OCI-LY3 (cell line): ENCODE data around the gene POLR3H.

Experiments used
- H2AFZ ChIP-seq: fragments of 200-600, 300-600 bp; shearing (Covaris generic); 2 replicates; pipeline ENCODE4 v1.6.0; 2014; ENCODE audit warnings: antibody characterized with exemption, low read depth, low read length
- H3K27ac ChIP-seq: fragments of 200-600, 300-600 bp; sonication (generic); 2 replicates; pipeline ENCODE4 v1.5.1; 2014; ENCODE audit warnings: mild to moderate bottlenecking, low read length, moderate library complexity, mixed read lengths
- H3K27me3 ChIP-seq: fragments of 200-600, 300-600 bp; sonication (generic); 2 replicates; pipeline ENCODE4 v1.6.1; 2014; ENCODE audit warnings: low read depth, low read length, mixed read lengths
- H3K36me3 ChIP-seq: fragments of 200-600, 300-600 bp; sonication (generic); replicated peaks from 2 replicates; pipeline ENCODE3; 2014; ENCODE audit warnings: low read depth, low read length, mixed read lengths
- H3K4me1 ChIP-seq: fragments of 300-600, 200-600 bp; sonication (generic); 2 replicates; pipeline ENCODE4 v1.6.1; 2014; ENCODE audit warnings: low read length, mixed read lengths
- H3K4me2 ChIP-seq: fragments of 200-600, 300-600 bp; sonication (generic); 2 replicates; pipeline ENCODE4 v1.6.1; 2014; ENCODE audit warnings: low read length, mixed read lengths
- H3K4me3 ChIP-seq: fragments of 300-600, 200-600 bp; sonication (generic); 2 replicates; pipeline ENCODE4 v1.5.1; 2014; ENCODE audit warnings: antibody characterized with exemption, mild to moderate bottlenecking, low read length, moderate library complexity
- H3K79me2 ChIP-seq: fragments of 300-600, 200-600 bp; shearing (Covaris generic); 2 replicates; pipeline ENCODE4 v1.6.1; 2014; ENCODE audit warnings: mild to moderate bottlenecking, low read length, mixed read lengths
- H3K9ac ChIP-seq: fragments of 300-600, 200-600 bp; shearing (Covaris generic); 2 replicates; pipeline ENCODE4 v1.6.0; 2014; ENCODE audit warnings: mild to moderate bottlenecking, low read length, moderate library complexity
- H3K9me3 ChIP-seq: fragments of 200-600, 300-600 bp; shearing (Covaris generic); 2 replicates; pipeline ENCODE4 v1.6.1; 2014; ENCODE audit warnings: low read length, mixed read lengths; ENCODE audit not compliant: insufficient read depth
- H4K20me1 ChIP-seq: fragments of 200-600, 300-600 bp; sonication (generic); 2 replicates; pipeline ENCODE4 v1.6.1; 2016; ENCODE audit warnings: low read length, mixed read lengths; ENCODE audit not compliant: insufficient read depth
- EZH2phosphoT487 ChIP-seq: fragments of 200-600 bp; shearing (Covaris generic); IDR thresholded peaks from 2 replicates; pipeline ENCODE4 v1.6.1; 2018; ENCODE audit warnings: antibody characterized with exemption, mixed run types, low read depth
- TF ChIP-seq, protein P1 (sequence below): fragments of 200-600, 300-600 bp; sonication (generic); IDR thresholded peaks from 2 replicates; pipeline ENCODE4 v1.5.1; 2014; ENCODE audit warnings: antibody characterized with exemption, low read length, low read depth

Gene POLR3H

DNA sequence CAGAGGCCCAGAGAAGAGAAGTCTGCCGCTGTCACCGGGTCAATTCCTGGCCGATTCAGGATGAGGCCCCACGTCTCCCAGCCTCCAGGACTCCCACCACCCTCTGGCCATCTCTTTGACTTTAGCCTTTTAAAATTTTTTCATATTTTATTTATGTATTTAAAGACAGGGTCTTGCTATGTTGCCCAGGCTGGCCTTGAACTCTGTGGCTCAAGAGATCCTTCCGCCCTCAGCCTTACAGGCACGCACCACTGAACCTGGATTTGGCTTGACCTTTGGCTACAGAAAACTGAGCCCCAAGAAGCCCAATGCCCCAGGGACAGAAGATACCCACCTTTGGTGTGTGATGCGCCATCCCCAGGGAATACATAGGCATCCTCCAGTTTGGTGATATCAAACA lies 3.9 kb downstream of the POLR3H start:
- H3K4me1 ChIP-seq = peaks cover 19% of the 10 kb centered on the region
- peaks cover 28% of the 10 kb centered on the region for H3K36me3 ChIP-seq
- H2AFZ ChIP-seq = no peak overlapping the region
- H3K4me2 ChIP-seq = no peak overlapping the region
- H4K20me1 ChIP-seq = peaks cover 18% of the 10 kb centered on the region; the same call in 1 of the 2 replicates
- H3K4me3 ChIP-seq = no peak overlapping the region
- TF ChIP-seq, protein P1, sequence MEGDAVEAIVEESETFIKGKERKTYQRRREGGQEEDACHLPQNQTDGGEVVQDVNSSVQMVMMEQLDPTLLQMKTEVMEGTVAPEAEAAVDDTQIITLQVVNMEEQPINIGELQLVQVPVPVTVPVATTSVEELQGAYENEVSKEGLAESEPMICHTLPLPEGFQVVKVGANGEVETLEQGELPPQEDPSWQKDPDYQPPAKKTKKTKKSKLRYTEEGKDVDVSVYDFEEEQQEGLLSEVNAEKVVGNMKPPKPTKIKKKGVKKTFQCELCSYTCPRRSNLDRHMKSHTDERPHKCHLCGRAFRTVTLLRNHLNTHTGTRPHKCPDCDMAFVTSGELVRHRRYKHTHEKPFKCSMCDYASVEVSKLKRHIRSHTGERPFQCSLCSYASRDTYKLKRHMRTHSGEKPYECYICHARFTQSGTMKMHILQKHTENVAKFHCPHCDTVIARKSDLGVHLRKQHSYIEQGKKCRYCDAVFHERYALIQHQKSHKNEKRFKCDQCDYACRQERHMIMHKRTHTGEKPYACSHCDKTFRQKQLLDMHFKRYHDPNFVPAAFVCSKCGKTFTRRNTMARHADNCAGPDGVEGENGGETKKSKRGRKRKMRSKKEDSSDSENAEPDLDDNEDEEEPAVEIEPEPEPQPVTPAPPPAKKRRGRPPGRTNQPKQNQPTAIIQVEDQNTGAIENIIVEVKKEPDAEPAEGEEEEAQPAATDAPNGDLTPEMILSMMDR = no peak
- no peak for TF ChIP-seq EZH2phosphoT487
- H3K27ac ChIP-seq = no peak overlapping the region
- H3K9ac ChIP-seq = no peak overlapping the region
- peaks cover 69% of the 10 kb centered on the region for H3K79me2 ChIP-seq
- no peaks in the 10 kb centered on the region for H3K9me3 ChIP-seq
- no peaks in the 10 kb centered on the region for H3K27me3 ChIP-seq

DNA sequence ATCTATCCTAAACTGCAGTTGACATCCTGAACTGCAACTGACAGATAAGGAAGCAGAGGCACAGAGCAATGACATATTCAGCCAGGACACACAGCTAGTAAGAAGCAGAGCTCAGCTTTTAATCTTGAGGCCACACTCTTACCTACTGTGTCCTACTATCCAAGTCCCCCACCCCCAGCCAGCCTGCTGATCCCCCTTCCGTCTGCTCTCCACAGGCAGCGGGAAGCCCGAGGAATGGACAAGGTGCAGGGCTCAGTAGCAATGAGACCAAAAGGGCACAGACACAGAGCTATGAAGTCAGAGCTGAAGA lies 4.3 kb downstream of the POLR3H start:
- H3K4me1 ChIP-seq = peaks cover 15% of the 10 kb centered on the region
- H3K36me3 ChIP-seq = peaks cover 28% of the 10 kb centered on the region
- H3K4me2 ChIP-seq = no peak overlapping the region
- H3K9me3 ChIP-seq = no peaks in the 10 kb centered on the region
- H3K27ac ChIP-seq = no peak overlapping the region
- H3K4me3 ChIP-seq = no peak overlapping the region
- H3K79me2 ChIP-seq = peaks cover 69% of the 10 kb centered on the region
- TF ChIP-seq, protein P1 = no peak
- TF ChIP-seq EZH2phosphoT487 = no peak
- H3K9ac ChIP-seq = no peak overlapping the region
- H4K20me1 ChIP-seq = peaks cover 18% of the 10 kb centered on the region; the same call in 1 of the 2 replicates
- H3K27me3 ChIP-seq = no peaks in the 10 kb centered on the region
- no peak overlapping the region for H2AFZ ChIP-seq

DNA sequence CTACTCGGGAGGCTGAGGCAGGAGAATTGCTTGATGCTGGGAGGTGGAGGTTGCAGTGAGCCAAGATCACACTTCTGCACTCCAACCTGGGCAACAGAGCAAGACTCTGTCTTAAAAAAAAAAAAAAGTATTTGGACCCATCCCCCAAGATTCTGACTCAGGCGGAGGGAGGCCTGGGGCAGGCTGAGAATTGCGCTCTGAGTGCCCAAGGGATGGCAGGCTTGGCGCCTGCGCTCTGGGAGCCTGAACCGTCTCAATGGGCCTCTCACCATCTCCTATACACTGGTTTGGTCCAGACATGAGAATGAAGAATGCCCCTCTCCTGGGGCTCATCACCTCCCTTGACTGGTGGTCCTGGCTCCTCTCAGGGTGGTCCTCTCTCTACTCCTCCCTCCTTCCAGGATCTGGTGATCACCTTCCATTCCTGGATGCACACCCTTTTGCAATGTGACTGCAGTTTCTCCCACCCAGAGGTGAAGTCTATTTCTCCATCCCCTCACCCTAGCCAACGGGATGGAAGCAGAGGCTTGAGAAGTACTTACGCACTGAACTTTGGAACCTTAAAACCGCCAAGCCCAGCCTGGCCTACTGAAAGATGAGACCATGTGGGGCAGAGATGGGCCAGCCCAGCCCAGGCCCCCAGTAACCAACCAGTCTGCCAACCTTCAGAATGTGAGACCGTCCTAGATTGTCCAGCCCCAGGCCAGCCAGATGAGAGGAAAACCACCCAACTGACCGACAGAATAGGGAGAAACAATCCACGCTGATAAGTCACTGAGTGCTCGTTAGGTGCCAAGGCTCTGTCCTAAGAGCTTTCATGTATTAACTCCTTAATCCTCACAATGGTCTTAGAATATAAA lies 4.9 kb downstream of the POLR3H start:
- Histone ChIP-seq H3K27me3 (no peaks in the 10 kb centered on the region), H2AFZ (no peak overlapping the region), H3K36me3 (peaks cover 29% of the 10 kb centered on the region), H3K4me2 (no peak overlapping the region), H4K20me1 (peaks cover 18% of the 10 kb centered on the region), H3K9ac (no peak overlapping the region), H3K9me3 (no peaks in the 10 kb centered on the region), H3K4me3 (no peak overlapping the region), H3K79me2 (peaks cover 69% of the 10 kb centered on the region), H3K4me1 (peaks cover 10% of the 10 kb centered on the region), H3K27ac (no peak overlapping the region)
- no peak for TF ChIP-seq EZH2phosphoT487
- TF ChIP-seq, protein P1 = no peak

DNA sequence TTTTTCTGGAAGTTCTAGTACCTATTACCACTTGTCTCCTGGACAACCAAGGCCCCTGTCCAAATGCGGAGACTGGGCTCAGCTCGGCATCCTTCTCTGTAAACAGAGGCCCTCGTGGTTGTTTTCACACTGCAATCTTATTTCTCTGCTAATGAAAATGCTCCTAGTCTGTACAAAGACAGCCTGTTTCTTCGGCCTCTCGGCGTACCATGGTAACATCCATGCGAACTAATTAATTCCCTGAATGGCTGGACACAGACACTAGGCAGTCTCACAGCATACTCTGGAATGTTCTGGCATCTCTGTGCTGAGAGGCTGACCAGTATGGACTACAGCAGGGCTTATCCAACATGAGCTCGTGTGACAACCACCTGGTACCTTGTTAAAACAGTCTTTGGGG lies 5.7 kb downstream of the POLR3H start:
- Histone ChIP-seq H3K36me3 (peaks cover 33% of the 10 kb centered on the region), H3K4me1 (peaks cover 10% of the 10 kb centered on the region), H2AFZ (no peak overlapping the region), H3K79me2 (peaks cover 68% of the 10 kb centered on the region), H3K4me3 (no peak overlapping the region), H3K27me3 (no peaks in the 10 kb centered on the region), H3K9me3 (no peaks in the 10 kb centered on the region), H3K9ac (no peak overlapping the region), H3K4me2 (no peak overlapping the region), H4K20me1 (peaks cover 18% of the 10 kb centered on the region), H3K27ac (no peak overlapping the region)
- TF ChIP-seq, protein P1 = no peak
- no peak for TF ChIP-seq EZH2phosphoT487
